ENCODE results near the gene TRMO.

TRMO gene

GRCh38 chr9:97940741-97941140 lies 18.4 kb upstream of the TRMO start:
- ChIA-PET CTCF (interaction anchor here (0.7 to 1.1 kb wide), 3 partner anchors 14 to 17 kb away, joined by 3 to 7 read pairs (median 3); no protein-coding TSS in a partner anchor), POLR2A (no interaction called here)
- no peak for DNase-seq (ENCODE audit: low read depth, low spot score)
- no peak for TF ChIP-seq CTCF (IDR thresholded peaks at IDR 0.05; ENCODE audit: insufficient read depth, low read length, missing control alignments)
- no peak overlapping the region for H3K4me3 ChIP-seq (ENCODE audit: low read depth, low read length)

GRCh38 chr9:97940233-97940632 lies 17.9 kb upstream of the TRMO start:
- POLR2A ChIA-PET: no interaction called here
- DNase-seq (ENCODE audit: low read depth, low spot score): no peak
- H3K4me3 ChIP-seq (ENCODE audit: low read depth, low read length): no peak overlapping the region
- CTCF ChIA-PET: interaction anchor here (0.7 to 1.1 kb wide), 3 partner anchors 14 to 16 kb away, joined by 3 to 7 read pairs (median 3); no protein-coding TSS in a partner anchor
- TF ChIP-seq CTCF (IDR thresholded peaks at IDR 0.05; ENCODE audit: insufficient read depth, low read length, missing control alignments): no peak

GRCh38 chr9:97938081-97938644 lies 15.9 kb upstream of the TRMO start, which contains the start of gene HEMGN:
Gene HEMGN, minus strand, starts transcription at chr9:97938172. Its CDS starts 36 bp downstream, at chr9:97938136.
- CTCF ChIA-PET: no interaction called here
- no peak within 1 kb of the TSS for H3K4me3 ChIP-seq (ENCODE audit: low read depth, low read length)
- no peak for DNase-seq (ENCODE audit: low read depth, low spot score)
- TF ChIP-seq CTCF (IDR thresholded peaks at IDR 0.05; ENCODE audit: insufficient read depth, low read length, missing control alignments): no peak
- POLR2A ChIA-PET: interaction anchor here (0.6 kb wide), 1 partner anchor 25 kb away, joined by 3 read pairs; no protein-coding TSS in a partner anchor

GRCh38 chr9:97936998-97937397 lies 14.7 kb upstream of the TRMO start:
- TF ChIP-seq CTCF (IDR thresholded peaks at IDR 0.05; ENCODE audit: insufficient read depth, low read length, missing control alignments): no peak
- H3K4me3 ChIP-seq (ENCODE audit: low read depth, low read length): no peak overlapping the region
- ChIA-PET POLR2A (no interaction called here), CTCF (interaction anchor here (4.0 kb wide), 1 partner anchor 13 kb away, joined by 38 read pairs; the partner anchor contains the start of gene TRMO)
- DNase-seq (ENCODE audit: low read depth, low spot score): no peak

GRCh38 chr9:97935276-97935675 lies 13.0 kb upstream of the TRMO start:
- POLR2A ChIA-PET: no interaction called here
- CTCF ChIA-PET: interaction anchor here (1.1 to 4.0 kb wide), 2 partner anchors 10 to 12 kb away, joined by 4 to 38 read pairs; partner anchors contain the start of gene TRMO
- no peak for DNase-seq (ENCODE audit: low read depth, low spot score)
- no peak for TF ChIP-seq CTCF (IDR thresholded peaks at IDR 0.05; ENCODE audit: insufficient read depth, low read length, missing control alignments)
- H3K4me3 ChIP-seq (ENCODE audit: low read depth, low read length): no peak overlapping the region

GRCh38 chr9:97934321-97935115 lies 12.2 kb upstream of the TRMO start:
- POLR2A ChIA-PET: no interaction called here
- no peak overlapping the region for H3K4me3 ChIP-seq (ENCODE audit: low read depth, low read length)
- no peak for DNase-seq (ENCODE audit: low read depth, low spot score)
- no peak for TF ChIP-seq CTCF (IDR thresholded peaks at IDR 0.05; ENCODE audit: insufficient read depth, low read length, missing control alignments)
- CTCF ChIA-PET: interaction anchor here (1.1 to 4.0 kb wide), 2 partner anchors 9 to 11 kb away, joined by 4 to 38 read pairs; partner anchors contain the start of gene TRMO
